Measurements from ENCODE around the gene PRPF6. TPM values are rescaled to one million over a fixed set of nuclear protein-coding genes. Genes with fewer than 3 reads are reported as not detected.

Gene PRPF6
- total and polyA plus RNA-seq, 2 donors (not counting 3 experiments of a cell fraction or from before 2014, with no cell fraction given): 35.3 to 67.4 TPM

DNA sequence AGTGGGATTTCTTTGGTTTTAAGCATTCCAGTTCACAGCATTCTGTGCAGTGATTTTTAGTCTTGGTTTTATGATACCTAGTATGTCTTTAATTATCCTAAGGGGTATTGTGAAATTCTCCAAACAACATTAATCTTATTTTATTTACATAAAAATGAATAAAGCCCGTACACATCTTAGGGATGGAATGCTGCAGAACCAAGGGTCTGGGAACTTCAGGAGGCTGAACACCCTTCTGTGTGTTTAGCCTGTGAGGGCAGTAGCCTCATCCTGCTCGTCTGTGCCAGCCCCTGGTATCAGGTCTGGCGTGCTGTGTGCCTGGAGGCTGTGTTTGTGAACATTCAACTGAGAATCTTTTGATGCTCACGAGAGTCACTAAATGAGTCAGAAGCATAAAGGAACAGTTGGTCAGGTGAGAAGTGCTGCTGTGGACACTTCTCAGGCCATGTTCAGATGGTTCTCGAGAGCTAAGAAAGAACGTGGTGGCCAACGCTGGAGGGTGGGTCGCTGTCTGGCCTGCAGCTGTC lies 29.8 kb downstream of the PRPF6 start:
- intact Hi-C loops (cut with micrococcal nuclease) (no loop called here), dilution Hi-C loops (cut with MboI; ENCODE audit: extremely low pct_ligation_motif_present, low sequenced_read_pairs) (no loop called here)
- H3K9me3 ChIP-seq (replicated peaks; ENCODE audit: control insufficient read depth, insufficient read depth, low read length): no peaks in the 10 kb centered on the region
- no peaks in the 10 kb centered on the region for H3K9me1 ChIP-seq (replicated peaks; ENCODE audit: control insufficient read depth, extremely low read depth, insufficient read depth, low read length)
- TF ChIP-seq JUN (IDR thresholded peaks at IDR 0.05; ENCODE audit: borderline replicate concordance, insufficient read depth, insufficient read length, low read depth) (no peak), POLR2A (IDR thresholded peaks at IDR 0.05; ENCODE audit: low read depth, low read length) (no peak), MYC (IDR thresholded peaks at IDR 0.05; ENCODE audit: low read depth, low read length) (no peak), CTCF (IDR thresholded peaks at IDR 0.05; ENCODE audit: extremely low read depth in 1 of 2, insufficient read depth in 1 of 2, low read depth in 1 of 2, low read length in 2 of 2) (no peak), GATA2 (IDR thresholded peaks at IDR 0.05; ENCODE audit: insufficient read depth, insufficient read length, low read depth, low read length) (no peak), POLR2AphosphoS5 (IDR thresholded peaks at IDR 0.05; ENCODE audit: insufficient read depth, low read depth, low read length) (no peak), MAX (IDR thresholded peaks at IDR 0.05; ENCODE audit: insufficient read depth, insufficient read length) (no peak), FOS (IDR thresholded peaks at IDR 0.05; ENCODE audit: borderline replicate concordance, insufficient read depth, low read length) (no peak), EZH2 (IDR thresholded peaks at IDR 0.05; ENCODE audit: borderline replicate concordance, low read depth, low read length, severe bottlenecking) (no peak)
- no peak for FAIRE-seq
- H2AFZ ChIP-seq (ENCODE audit: low read depth, low read length): no peak overlapping the region
- H4K20me1 ChIP-seq (replicated peaks; ENCODE audit: control insufficient read depth, extremely low read depth, insufficient read depth, low read length): no peaks in the 10 kb centered on the region
- no peak overlapping the region for H3K4me2 ChIP-seq (ENCODE audit: insufficient read depth, low read length)
- CTCF ChIA-PET: no interaction called here
- H3K27me3 ChIP-seq (ENCODE audit: control insufficient read depth in 2 of 2, insufficient read depth in 2 of 2, low read length in 2 of 2): no peaks in the 10 kb centered on the region
- no TSS peak for BruUV-seq (replicated peaks)
- peaks cover 14 to 32% of the 10 kb centered on the region in 2 experiments for H3K36me3 ChIP-seq (ENCODE audit: control insufficient read depth in 2 of 2, extremely low read depth in 1 of 2, insufficient read depth in 2 of 2, low read length in 2 of 2)
- no peak overlapping the region for H3K9ac ChIP-seq (replicated peaks; ENCODE audit: extremely low read depth, insufficient read depth, low read length)
- peaks cover 2% of the 10 kb centered on the region for H3K4me1 ChIP-seq (ENCODE audit: control insufficient read depth, extremely low read depth, insufficient read depth, low read length)
- POLR2A ChIA-PET: no interaction called here
- H3K27ac ChIP-seq (ENCODE audit: insufficient read depth, low read depth, low read length): no peak overlapping the region
- no peak overlapping the region for H3K4me3 ChIP-seq (replicated peaks in 1 of 3; ENCODE audit: insufficient read depth in 1 of 3, low read depth in 1 of 3, low read length in 3 of 3)
- no peaks in the 10 kb centered on the region for H3K79me2 ChIP-seq (ENCODE audit: control insufficient read depth, insufficient read depth, low read length)
- no peak for DNase-seq (ENCODE audit: low read depth, low spot score)
